ENCODE data around the gene MYD88.

MYD88 gene

DNA sequence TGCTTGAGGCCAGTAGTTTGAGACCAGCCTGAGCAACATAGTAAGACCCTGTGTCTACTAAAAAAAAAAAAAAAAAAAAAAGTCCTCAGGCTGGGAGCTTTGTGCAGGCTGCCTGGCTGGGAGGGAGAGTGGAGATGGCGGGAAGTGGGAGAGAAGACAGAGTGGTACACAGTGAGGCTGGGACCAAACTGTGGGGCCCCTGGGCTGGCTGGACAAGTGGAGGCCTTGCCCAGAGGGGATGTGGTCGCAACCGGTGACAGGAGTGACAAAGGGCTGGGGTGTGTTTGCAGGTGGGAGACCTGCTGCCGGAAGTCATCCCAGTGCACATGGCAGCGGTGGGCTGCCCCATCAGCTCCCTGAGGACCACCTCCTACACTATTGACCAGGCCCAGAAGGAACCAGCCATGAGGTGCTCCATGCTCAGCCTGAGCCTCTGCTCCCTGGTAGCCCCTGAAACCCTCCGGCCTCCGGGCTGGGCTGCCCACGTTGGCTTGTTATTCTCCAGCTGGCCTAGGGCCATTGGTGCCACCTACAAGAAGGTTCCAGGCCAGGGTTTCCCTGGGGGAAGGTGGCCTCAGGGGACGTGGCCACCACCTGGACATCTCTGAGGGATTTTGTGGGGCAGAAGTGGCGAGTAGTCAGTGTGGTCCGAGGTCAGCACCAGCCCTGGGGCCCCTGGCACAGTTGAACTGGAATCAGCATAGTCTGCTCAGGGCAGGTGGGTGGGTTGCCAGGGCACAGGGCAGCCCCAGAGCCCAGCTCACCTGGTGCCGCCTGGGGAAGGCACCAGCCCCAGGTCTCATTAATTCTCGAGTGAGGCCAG lies 24.2 kb upstream of the MYD88 start:
- DNase-seq: no peak

DNA sequence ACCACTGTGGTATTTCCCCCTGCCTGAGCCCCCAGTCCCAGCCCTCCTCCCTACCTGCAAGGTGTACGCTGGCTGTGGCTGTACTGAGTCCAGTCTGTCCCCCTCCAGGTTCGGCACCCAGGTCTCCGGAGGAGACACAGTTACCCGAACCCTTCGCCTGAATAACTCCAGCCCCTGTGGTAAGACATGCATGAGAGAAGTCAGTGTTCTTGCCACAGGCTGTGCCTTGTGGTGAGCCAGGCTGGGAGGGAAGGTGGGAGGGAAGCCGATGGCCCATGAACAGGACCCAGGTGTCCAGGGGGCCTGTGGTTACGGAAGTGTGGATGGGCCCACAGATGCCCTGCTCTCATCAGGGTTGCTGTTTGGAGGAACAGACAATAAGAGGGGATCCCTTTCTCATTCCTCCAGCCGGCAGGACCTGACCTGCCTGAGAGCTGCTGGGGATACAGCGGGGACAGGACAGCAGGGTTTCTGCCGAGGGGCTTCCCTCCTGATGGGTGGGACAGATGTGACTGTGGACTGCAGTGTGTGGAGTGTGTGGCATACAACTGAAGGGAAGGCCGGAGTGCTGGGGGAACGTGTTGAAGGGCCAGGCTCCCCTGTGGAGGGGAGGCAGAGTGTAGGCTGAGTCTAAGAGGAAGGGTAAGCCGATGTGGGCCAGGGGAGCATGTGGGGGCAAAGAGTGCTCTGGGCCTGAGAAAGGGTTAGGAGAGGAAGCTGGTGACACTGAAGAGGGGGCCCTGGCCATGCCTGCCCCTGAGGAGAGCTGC lies 23.4 kb upstream of the MYD88 start:
- no peak for DNase-seq

DNA sequence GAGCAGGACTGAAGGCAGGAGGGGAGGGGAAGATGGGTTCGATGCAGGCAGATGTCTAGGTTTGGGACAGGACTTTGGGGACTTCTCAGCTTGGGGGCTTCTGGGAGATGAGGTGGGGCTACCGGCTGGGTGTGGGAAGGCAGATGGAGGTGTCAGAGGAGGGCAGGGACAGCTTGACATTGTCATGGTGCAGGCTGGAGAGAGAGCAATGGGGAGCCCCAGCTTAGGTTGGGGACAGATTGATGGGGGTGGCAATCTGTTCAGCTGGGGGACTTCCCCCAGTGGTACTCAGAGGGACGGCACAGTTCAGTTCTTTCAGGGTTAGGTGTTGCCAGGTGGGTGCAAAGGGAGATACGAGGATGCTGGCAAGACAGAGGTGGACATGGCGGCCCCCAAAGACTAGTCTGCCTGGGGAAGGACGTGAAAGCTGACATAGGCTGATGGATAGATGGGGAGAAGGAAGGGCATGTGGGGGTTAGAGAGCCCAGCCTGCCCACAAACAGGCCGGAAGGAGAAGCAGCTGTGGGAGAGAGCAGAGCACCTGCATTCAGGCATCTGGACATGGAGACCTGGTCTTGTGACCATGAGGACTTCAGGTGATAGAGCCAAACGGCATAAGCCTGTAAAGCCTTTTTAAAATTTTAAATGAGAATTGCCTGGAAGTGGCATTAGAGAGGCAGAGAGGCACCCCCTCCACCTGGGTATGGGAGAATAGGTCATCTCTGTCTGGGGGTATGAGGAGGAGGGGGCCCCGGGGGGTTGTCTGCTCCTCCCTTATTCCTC lies 22.6 kb upstream of the MYD88 start:
- DNase-seq: no peak

- DNase-seq: no peak
Measured at GRCh38 chr3:38116471-38117162, 21.8 kb upstream of the MYD88 start.

GRCh38 chr3:38117163-38117716 lies 21.2 kb upstream of the MYD88 start:
- no peak for DNase-seq

GRCh38 chr3:38117748-38118420 lies 20.6 kb upstream of the MYD88 start:
- DNase-seq: no peak

- DNase-seq: no peak
Measured at GRCh38 chr3:38118421-38119247, 19.8 kb upstream of the MYD88 start.

- DNase-seq: no peak
Measured at GRCh38 chr3:38119248-38119544, 19.3 kb upstream of the MYD88 start.

DNA sequence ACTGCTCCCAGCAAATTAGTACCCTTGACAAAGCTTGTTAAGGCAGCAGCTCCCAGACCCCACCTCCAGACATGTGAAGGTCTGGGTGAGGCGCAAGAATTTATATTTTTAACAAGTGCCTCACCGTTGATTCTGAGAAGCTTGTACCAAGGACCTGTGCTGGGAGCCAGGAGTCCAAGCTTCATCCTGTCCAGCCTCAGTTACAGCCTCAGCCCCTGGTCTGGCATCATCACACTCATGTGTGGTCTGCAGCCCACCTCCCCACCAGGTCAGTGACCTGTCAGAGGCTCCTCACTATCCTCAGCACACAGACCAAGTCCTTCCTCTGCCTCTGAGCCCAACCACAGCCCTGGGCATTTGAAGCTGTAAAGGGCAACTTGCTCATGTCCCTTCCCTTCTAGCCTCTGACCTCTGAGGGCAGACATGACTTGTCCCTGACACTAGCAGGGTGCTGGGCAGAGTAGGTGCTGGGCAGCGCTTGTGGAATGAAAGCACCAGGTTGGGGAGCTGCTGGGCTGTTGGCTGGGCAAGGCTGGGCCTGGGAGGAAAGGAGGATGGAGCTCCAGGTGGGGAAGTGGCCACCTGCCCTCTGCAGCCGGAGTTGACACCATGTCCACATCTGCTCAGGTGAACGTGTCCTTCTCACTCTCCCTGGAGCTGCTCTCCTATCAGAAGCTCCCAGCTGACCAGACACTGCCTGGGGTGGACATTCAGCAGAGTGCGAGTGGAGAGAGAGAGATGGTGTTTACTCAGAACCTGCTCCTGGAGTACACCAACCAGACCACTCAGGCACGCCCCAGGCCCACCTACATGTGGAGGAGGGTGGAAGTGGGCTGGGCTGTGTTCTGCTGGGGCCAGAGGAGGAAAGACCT lies 18.4 kb upstream of the MYD88 start:
- DNase-seq: no peak

GRCh38 chr3:38120693-38121450 lies 17.6 kb upstream of the MYD88 start:
- no peak for DNase-seq

DNA sequence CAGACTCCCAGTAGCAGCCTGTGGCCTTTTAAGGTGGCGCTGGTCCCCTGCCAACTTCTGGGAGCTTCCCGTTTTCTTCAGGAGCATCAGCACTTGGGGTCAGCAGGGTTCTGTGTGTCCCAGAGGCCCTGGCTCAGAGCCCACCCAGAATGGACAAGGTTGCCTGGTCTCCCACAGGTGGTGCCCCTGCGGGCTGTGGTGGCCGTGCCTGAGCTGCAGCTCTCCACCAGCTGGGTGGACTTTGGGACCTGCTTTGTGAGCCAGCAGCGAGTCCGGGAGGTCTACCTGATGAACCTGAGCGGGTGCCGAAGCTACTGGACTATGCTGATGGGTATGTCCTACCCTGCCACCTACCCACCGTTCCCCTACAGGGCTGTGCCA lies 17.0 kb upstream of the MYD88 start:
- DNase-seq: no peak

GRCh38 chr3:38121832-38122461 lies 16.5 kb upstream of the MYD88 start:
- no peak for DNase-seq

GRCh38 chr3:38122712-38123290 lies 15.7 kb upstream of the MYD88 start:
- no peak for DNase-seq

DNA sequence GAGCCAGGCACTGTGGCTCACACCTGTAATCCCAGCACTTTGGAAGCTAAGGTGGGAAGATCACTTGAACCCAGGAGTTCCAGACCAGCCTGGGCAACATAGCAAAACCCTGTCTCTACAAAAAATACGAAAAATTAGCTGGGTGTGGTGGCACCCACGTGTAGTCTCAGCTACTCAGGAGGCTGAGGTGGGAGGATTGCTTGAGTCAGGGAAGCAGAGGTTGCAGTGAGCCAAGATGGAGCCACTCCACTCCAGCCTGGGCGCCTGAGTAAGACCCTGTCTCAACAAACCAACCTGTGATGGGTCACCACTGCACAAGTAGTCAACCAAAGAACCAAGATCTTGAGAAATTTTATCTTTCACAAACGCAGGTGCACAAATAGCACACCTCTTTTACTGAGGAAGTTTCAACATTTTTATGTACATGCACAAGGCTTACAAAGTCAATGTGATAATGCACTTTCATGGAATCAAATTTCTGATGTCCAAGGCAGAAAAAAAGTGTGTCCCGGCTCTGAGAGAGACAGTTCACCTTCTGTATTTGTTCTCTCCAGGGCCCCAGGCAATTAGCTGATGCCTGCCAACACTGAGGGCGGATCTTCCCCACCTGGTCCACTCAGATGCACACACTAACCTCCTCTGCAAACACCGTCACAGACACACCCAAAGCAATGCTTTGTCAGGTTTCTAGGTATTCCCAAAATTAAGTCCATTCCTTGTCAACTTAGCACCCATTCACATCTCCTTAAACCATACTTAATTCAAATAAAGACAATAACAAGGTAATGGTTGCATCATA lies 13.9 kb upstream of the MYD88 start:
- DNase-seq: no peak

- no peak for DNase-seq
Measured at GRCh38 chr3:38125305-38126120, 12.9 kb upstream of the MYD88 start.

- DNase-seq: no peak
Measured at GRCh38 chr3:38126121-38126892, 12.2 kb upstream of the MYD88 start.

Data from NCI-H187 treated with DMSO at 0.1 percent for 48 hours (cell line).